ENCODE data around the gene RNF6. TPM values are rescaled to one million over a fixed set of nuclear protein-coding genes. Genes with fewer than 3 reads are reported as not detected.

RNF6 gene
- total RNA-seq, 1 experiment from 2014 or later = 33.2 TPM

DNA sequence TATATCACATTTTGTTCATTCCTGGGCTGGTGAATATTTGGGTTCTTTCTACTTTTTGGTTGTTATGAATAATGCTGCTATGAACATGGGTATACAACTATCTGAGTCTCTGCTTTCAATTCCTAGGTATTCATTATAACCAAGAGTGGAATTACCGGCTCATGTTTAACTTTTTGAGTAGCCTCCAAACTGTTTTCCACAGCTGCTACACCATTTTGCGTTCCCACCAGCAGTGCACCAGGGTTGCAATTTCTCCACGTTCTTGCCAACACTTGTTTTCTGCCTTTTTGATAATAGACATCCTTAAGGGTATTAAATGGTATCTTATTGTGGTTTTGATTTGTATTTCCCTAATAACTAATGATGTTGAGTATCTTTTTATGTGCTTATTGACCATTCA, 48.6 kb upstream of the RNF6 start:
- DNase-seq (ENCODE audit: low read depth, low spot score) (no peak), ATAC-seq (no peak)
- H2AFZ ChIP-seq (ENCODE audit: low read depth, low read length, poor library complexity, severe bottlenecking) = no peak overlapping the region
- H3K79me2 ChIP-seq (ENCODE audit: insufficient read depth, low read length) = peaks cover 98% of the 10 kb centered on the region
- RAD21 ChIA-PET (ENCODE audit: low non-redundant PET in 1 of 2, low total read pairs in 2 of 2, uncharacterized antibody in 2 of 2, unreplicated experiment in 2 of 2) = no interaction called here
- no peak overlapping the region for H3K4me2 ChIP-seq (ENCODE audit: low read length)
- BruUV-seq (replicated peaks) = no TSS peak
- POLR2A ChIA-PET = no interaction called here
- H4K20me1 ChIP-seq (ENCODE audit: insufficient read depth) = no peaks in the 10 kb centered on the region
- no peaks in the 10 kb centered on the region for H3K9me2 ChIP-seq (ENCODE audit: insufficient read depth)
- H3K27me3 ChIP-seq (ENCODE audit: insufficient read depth, low read length) = no peaks in the 10 kb centered on the region
- no peak overlapping the region for H3K27ac ChIP-seq (ENCODE audit: low read depth, low read length)
- no peak for TF ChIP-seq SIN3A (IDR thresholded peaks at IDR 0.05; ENCODE audit: low read depth)
- no peak for TF ChIP-seq POLR2AphosphoS5 (IDR thresholded peaks at IDR 0.05; ENCODE audit: low read depth, low read length)
- TF ChIP-seq ELF1 (IDR thresholded peaks at IDR 0.05; ENCODE audit: borderline replicate concordance, low read depth) = no peak
- no peak for TF ChIP-seq EGR1 (IDR thresholded peaks at IDR 0.05; ENCODE audit: low read depth)
- TF ChIP-seq POLR2A (IDR thresholded peaks at IDR 0.05; ENCODE audit: borderline replicate concordance, extremely low read depth, insufficient read depth, insufficient read length) = no peak
- TF ChIP-seq, protein P1, sequence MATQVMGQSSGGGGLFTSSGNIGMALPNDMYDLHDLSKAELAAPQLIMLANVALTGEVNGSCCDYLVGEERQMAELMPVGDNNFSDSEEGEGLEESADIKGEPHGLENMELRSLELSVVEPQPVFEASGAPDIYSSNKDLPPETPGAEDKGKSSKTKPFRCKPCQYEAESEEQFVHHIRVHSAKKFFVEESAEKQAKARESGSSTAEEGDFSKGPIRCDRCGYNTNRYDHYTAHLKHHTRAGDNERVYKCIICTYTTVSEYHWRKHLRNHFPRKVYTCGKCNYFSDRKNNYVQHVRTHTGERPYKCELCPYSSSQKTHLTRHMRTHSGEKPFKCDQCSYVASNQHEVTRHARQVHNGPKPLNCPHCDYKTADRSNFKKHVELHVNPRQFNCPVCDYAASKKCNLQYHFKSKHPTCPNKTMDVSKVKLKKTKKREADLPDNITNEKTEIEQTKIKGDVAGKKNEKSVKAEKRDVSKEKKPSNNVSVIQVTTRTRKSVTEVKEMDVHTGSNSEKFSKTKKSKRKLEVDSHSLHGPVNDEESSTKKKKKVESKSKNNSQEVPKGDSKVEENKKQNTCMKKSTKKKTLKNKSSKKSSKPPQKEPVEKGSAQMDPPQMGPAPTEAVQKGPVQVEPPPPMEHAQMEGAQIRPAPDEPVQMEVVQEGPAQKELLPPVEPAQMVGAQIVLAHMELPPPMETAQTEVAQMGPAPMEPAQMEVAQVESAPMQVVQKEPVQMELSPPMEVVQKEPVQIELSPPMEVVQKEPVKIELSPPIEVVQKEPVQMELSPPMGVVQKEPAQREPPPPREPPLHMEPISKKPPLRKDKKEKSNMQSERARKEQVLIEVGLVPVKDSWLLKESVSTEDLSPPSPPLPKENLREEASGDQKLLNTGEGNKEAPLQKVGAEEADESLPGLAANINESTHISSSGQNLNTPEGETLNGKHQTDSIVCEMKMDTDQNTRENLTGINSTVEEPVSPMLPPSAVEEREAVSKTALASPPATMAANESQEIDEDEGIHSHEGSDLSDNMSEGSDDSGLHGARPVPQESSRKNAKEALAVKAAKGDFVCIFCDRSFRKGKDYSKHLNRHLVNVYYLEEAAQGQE (IDR thresholded peaks at IDR 0.05; ENCODE audit: low read depth) = no peak
- no peak for TF ChIP-seq SP1 (IDR thresholded peaks at IDR 0.05; ENCODE audit: low read depth)
- no peak for TF ChIP-seq ZNF274 (IDR thresholded peaks at IDR 0.05; ENCODE audit: low read depth, low read length)
- TF ChIP-seq TCF7L2 (IDR thresholded peaks at IDR 0.05; ENCODE audit: borderline replicate concordance, extremely low read depth, insufficient read depth, insufficient read length) = no peak
- no peak for TF ChIP-seq FOSL1 (IDR thresholded peaks at IDR 0.05; ENCODE audit: low read depth)
- TF ChIP-seq CBX3 (IDR thresholded peaks at IDR 0.05; ENCODE audit: low read depth) = no peak
- TF ChIP-seq, protein P2, sequence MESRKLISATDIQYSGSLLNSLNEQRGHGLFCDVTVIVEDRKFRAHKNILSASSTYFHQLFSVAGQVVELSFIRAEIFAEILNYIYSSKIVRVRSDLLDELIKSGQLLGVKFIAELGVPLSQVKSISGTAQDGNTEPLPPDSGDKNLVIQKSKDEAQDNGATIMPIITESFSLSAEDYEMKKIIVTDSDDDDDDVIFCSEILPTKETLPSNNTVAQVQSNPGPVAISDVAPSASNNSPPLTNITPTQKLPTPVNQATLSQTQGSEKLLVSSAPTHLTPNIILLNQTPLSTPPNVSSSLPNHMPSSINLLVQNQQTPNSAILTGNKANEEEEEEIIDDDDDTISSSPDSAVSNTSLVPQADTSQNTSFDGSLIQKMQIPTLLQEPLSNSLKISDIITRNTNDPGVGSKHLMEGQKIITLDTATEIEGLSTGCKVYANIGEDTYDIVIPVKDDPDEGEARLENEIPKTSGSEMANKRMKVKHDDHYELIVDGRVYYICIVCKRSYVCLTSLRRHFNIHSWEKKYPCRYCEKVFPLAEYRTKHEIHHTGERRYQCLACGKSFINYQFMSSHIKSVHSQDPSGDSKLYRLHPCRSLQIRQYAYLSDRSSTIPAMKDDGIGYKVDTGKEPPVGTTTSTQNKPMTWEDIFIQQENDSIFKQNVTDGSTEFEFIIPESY (IDR thresholded peaks at IDR 0.05; ENCODE audit: extremely low read depth, insufficient replicate concordance, low read length) = no peak
- TF ChIP-seq EZH2phosphoT487 (IDR thresholded peaks at IDR 0.05; ENCODE audit: borderline replicate concordance) = no peak
- TF ChIP-seq EZH2 (IDR thresholded peaks at IDR 0.05) = no peak
- H3K9me3 ChIP-seq (ENCODE audit: control insufficient read depth in 1 of 2, insufficient read depth in 1 of 2, low read depth in 1 of 2, low read length in 2 of 2) = no peaks in the 10 kb centered on the region
- H3K36me3 ChIP-seq (ENCODE audit: control insufficient read depth in 1 of 2, insufficient read depth in 2 of 2, low read length in 2 of 2) = no peaks in the 10 kb centered on the region
- H3K4me1 ChIP-seq (ENCODE audit: control insufficient read depth in 1 of 2, insufficient read depth in 2 of 2, low read length in 2 of 2) = no peaks in the 10 kb centered on the region
- intact Hi-C loops (cut with micrococcal nuclease) = no loop called here
- no peak overlapping the region for H3K9ac ChIP-seq (ENCODE audit: low read length)
- CTCF ChIA-PET = no interaction called here
- H3K4me3 ChIP-seq (replicated peaks in 1 of 2; ENCODE audit: low read depth in 1 of 2, low read length in 2 of 2) = no peak overlapping the region
